D721Med (cell line): ENCODE results near the gene ARHGAP27.

Experiments
- DNase-seq: peaks from one replicate; pipeline ENCODE4 v3.0.0; 2011; ENCODE audit warnings: low spot score; ENCODE audit not compliant: insufficient read length
- FAIRE-seq: peaks from 2 replicates; lab custom pipeline; 2011; peaks lifted over from hg19 to GRCh38; lab: Jason Lieb, UNC
- CTCF ChIP-seq: IDR thresholded peaks from 2 replicates; pipeline ENCODE4 v1.5.1; 2012; ENCODE audit warnings: mild to moderate bottlenecking, control low read depth; ENCODE audit not compliant: insufficient read depth; ENCODE audit errors: missing control alignments

The ARHGAP27 gene

GRCh38 chr17:45361451-45361850 is 71.2 kb downstream of the ARHGAP27 start:
- FAIRE-seq = no peak
- DNase-seq = no peak
- no peak for TF ChIP-seq CTCF

- no peak for TF ChIP-seq CTCF
- FAIRE-seq = no peak
- no peak for DNase-seq
Measured at GRCh38 chr17:45357364-45357997, 75.2 kb downstream of the ARHGAP27 start.

- TF ChIP-seq CTCF = no peak
- no peak for DNase-seq
- no peak for FAIRE-seq
Measured at GRCh38 chr17:45355087-45355486, 77.6 kb downstream of the ARHGAP27 start.

DNA sequence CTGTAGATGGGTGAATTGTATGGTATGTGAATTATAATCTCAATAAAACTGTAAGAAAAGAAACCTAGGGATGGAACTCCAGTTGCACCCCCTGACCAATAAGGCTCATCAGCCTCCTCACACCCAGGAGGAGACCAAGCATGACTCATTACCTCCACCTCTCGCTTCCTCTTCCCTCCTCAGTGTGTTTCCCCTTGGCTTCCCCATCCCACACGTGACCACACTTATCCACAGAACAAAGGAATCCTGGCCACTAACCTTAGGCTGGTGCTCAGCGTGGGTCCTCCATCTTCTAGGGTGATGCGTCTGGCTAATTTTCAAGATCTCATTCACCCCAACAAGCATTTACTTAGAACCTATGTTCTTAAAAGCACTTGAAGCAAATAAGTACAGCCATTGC is 79.6 kb downstream of the ARHGAP27 start:
- no peak for TF ChIP-seq CTCF
- no peak for DNase-seq
- FAIRE-seq = no peak

DNA sequence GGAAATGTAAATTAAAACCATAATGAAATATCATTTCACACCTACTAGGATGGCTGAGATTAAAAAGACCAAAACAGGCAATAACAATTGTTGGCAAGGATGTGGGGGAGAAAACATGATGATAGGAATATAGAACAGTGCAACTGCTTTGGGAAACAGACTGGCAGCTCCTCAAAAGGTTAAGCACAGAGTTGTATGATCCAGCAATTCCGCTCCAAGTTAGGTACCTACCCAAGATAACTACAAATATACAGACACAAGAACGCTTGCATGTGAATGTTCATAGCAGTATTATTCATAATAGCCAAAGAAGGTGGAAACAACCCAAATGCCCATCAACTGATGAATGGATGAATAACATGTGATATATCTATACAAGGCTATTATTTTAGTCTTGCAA is 80.8 kb downstream of the ARHGAP27 start:
- no peak for TF ChIP-seq CTCF
- FAIRE-seq (no peak), DNase-seq (no peak)

DNA sequence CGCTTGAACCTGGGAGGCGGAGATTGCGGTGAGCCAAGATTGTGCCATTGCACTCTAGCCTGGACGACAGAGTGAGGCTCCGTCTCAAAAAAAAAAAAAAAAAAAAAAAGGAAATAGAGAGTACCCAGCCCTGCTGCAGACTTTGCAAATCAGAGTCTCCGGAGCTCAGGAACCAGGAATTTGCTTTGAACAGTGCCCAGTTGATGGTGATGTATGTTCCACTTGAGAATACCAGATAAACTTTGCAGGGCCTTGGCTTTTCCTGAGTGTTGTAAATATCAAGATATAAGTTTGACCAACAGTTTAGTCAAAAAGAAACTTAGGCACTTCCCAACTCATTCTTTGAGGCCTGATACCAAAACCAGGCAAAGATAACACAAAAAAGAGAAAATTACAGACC is 85.2 kb downstream of the ARHGAP27 start:
- DNase-seq (no peak), FAIRE-seq (no peak)
- TF ChIP-seq CTCF = no peak

GRCh38 chr17:45346216-45347015 is 86.3 kb downstream of the ARHGAP27 start:
- TF ChIP-seq CTCF = no peak
- FAIRE-seq (no peak), DNase-seq (no peak)
